Panc1 (cell line): Measurements from ENCODE around the gene BST2. TPM values are rescaled to one million over a fixed set of nuclear protein-coding genes. Genes with fewer than 3 reads are reported as not detected.

Experiments
- ATAC-seq: fragments of 200-7000 bp; cut with Tn5 transposase; 2 replicates; pipeline ENCODE4 v1.9.1; 2020; ENCODE audit warnings: mild to moderate bottlenecking, moderate library complexity
- BruUV-seq: library from RNA; stranded (reverse); fragments of 400-500 nt; replicated peaks from 2 replicates; lab custom pipeline; 2021; lab: Mats Ljungman, UMichigan
- CTCF ChIA-PET: fragments of 300-600 bp; sonication (Branson Sonifier 250); formaldehyde crosslinking; loops from one replicate; lab custom pipeline; 2022; ENCODE audit warnings: antibody characterized with exemption; lab: Charles Lee
- POLR2A ChIA-PET: fragments of 300-600 bp; sonication (Branson Sonifier 250); formaldehyde crosslinking; loops from one replicate; lab custom pipeline; 2022; ENCODE audit warnings: antibody characterized with exemption; lab: Charles Lee
- DNase-seq: peaks from one replicate; pipeline ENCODE4 v3.0.0-alpha.2; 2010; ENCODE audit warnings: low read depth, low spot score
- H3K27ac ChIP-seq: 2 replicates; pipeline ENCODE4 v1.5.1; 2011; ENCODE audit warnings: mild to moderate bottlenecking, low read length, inconsistent platforms
- H3K27me3 ChIP-seq: fragments of 200-500 bp; sonication (Bioruptor generic); 2 replicates; pipeline ENCODE4 v1.6.0; 2014; ENCODE audit warnings: low read length, inconsistent platforms; ENCODE audit not compliant: control insufficient read depth, insufficient read depth
- H3K36me3 ChIP-seq: fragments of 200-500 bp; sonication (Bioruptor generic); 2 replicates; pipeline ENCODE4 v1.5.1; 2014; ENCODE audit warnings: inconsistent platforms, mild to moderate bottlenecking, low read length, moderate library complexity; ENCODE audit not compliant: control insufficient read depth, insufficient read depth
- H3K4me1 ChIP-seq: 2 replicates; pipeline ENCODE4 v1.5.1; 2011; ENCODE audit warnings: inconsistent platforms, mild to moderate bottlenecking, low read length, moderate library complexity; ENCODE audit not compliant: control insufficient read depth, insufficient read depth
- H3K4me3 ChIP-seq, 2 experiments: 2 replicates each; pipeline ENCODE4 v1.5.1; 2011 to 2012; ENCODE audit warnings: low read depth in 2 of 2, low read length in 2 of 2, mild to moderate bottlenecking in 2 of 2, inconsistent platforms in 1 of 2, moderate library complexity in 1 of 2
- H3K9me3 ChIP-seq: fragments of 200-500 bp; sonication (Bioruptor generic); 2 replicates; pipeline ENCODE4 v1.5.1; 2014; ENCODE audit warnings: low read depth, mild to moderate bottlenecking, inconsistent platforms, low read length, moderate library complexity; ENCODE audit not compliant: control insufficient read depth, insufficient read depth
- CTCF ChIP-seq: fragments of 450-650 bp; IDR thresholded peaks from 2 replicates; pipeline ENCODE4 v1.5.1; 2017; ENCODE audit warnings: mild to moderate bottlenecking
- POLR2AphosphoS5 ChIP-seq: IDR thresholded peaks from 2 replicates; pipeline ENCODE4 v1.6.1; 2012; ENCODE audit warnings: mild to moderate bottlenecking, low read depth, low read length, moderate library complexity
- REST ChIP-seq, 2 experiments: IDR thresholded peaks; 2 replicates each; pipeline ENCODE4 v1.6.1; 2011 to 2012; ENCODE audit warnings: low read depth in 2 of 2, control low read depth in 1 of 2, low read length in 1 of 2, mild to moderate bottlenecking in 1 of 2, moderate library complexity in 1 of 2; ENCODE audit not compliant: insufficient read depth in 1 of 2
- SIN3A ChIP-seq: IDR thresholded peaks from 2 replicates; pipeline ENCODE4 v1.6.1; 2012; ENCODE audit warnings: low read depth, mild to moderate bottlenecking, low read length, moderate library complexity, borderline replicate concordance; ENCODE audit not compliant: insufficient read depth
- TCF7L2 ChIP-seq: IDR thresholded peaks from 2 replicates; pipeline ENCODE4 v1.6.1; 2011; ENCODE audit warnings: mild to moderate bottlenecking, low read depth, low read length, inconsistent platforms
- in situ Hi-C: cut with HindIII; loops from 2 replicates; pipeline ENCODE4 v1.10.0; 2016; ENCODE audit warnings: low sequenced_read_pairs, low pct_unique_long_range_greater_than_20kb
- intact Hi-C: fragments of 100-400 bp; cut with micrococcal nuclease; formaldehyde crosslinking; loops from one replicate; pipeline ENCODE4 v1.10.0; 2022; ENCODE audit not compliant: unreplicated experiment
- total RNA-seq: library from RNA; stranded (reverse); gene quantifications from one replicate; pipeline ENCODE4 v1.2.1, GENCODE V29; 2021; ENCODE audit not compliant: unreplicated experiment

BST2 gene
- total RNA-seq, 1 experiment from 2014 or later, result 11.8 TPM

GRCh38 chr19:17359905-17360800 is 45.3 kb downstream of the BST2 start:
- Histone ChIP-seq H3K9me3 (no peaks in the 10 kb centered on the region), H3K27ac (no peak overlapping the region), H3K36me3 (no peaks in the 10 kb centered on the region), H3K4me1 (no peaks in the 10 kb centered on the region), H3K4me3 (no peak overlapping the region), H3K27me3 (no peaks in the 10 kb centered on the region)
- ChIA-PET CTCF (no interaction called here), POLR2A (interaction anchor here (0.6 kb wide), 1 partner anchor 17 kb away, joined by 4 read pairs; no protein-coding TSS in a partner anchor)
- in situ Hi-C loops (no loop called here), intact Hi-C loops (no loop called here)
- DNase-seq, result no peak
- ATAC-seq, result no peak; the same call in 1 of the 2 replicates
- no peak for TF ChIP-seq SIN3A
- no peak for TF ChIP-seq REST (IDR thresholded peaks at IDR 0.05; ENCODE audit: insufficient read depth in 1 of 2, low read depth in 2 of 2, low read length in 1 of 2)
- TF ChIP-seq POLR2AphosphoS5, result no peak
- no peak for TF ChIP-seq CTCF
- TF ChIP-seq TCF7L2, result no peak
- BruUV-seq, result no TSS peak

GRCh38 chr19:17358395-17358794 is 47.0 kb downstream of the BST2 start:
- TF ChIP-seq TCF7L2 (no peak), CTCF (no peak), REST (IDR thresholded peaks at IDR 0.05; ENCODE audit: insufficient read depth in 1 of 2, low read depth in 2 of 2, low read length in 1 of 2) (no peak), POLR2AphosphoS5 (no peak), SIN3A (no peak)
- in situ Hi-C loops (no loop called here), intact Hi-C loops (no loop called here)
- H3K27ac ChIP-seq, result no peak overlapping the region
- no peaks in the 10 kb centered on the region for H3K9me3 ChIP-seq
- ATAC-seq (no peak), DNase-seq (no peak)
- no TSS peak for BruUV-seq
- H3K36me3 ChIP-seq, result no peaks in the 10 kb centered on the region
- H3K4me3 ChIP-seq, result no peak overlapping the region
- H3K27me3 ChIP-seq, result no peaks in the 10 kb centered on the region
- ChIA-PET POLR2A (no interaction called here), CTCF (no interaction called here)
- no peaks in the 10 kb centered on the region for H3K4me1 ChIP-seq
